GM12878 (cell line): ENCODE measurements around the gene AMPD2.
A peak's percentile ranks its signal among the peaks of the same experiment; 100 is the strongest.

Source experiments
- CHD1 ChIP-seq: IDR thresholded peaks from 2 replicates; pipeline ENCODE4 v1.6.1; 2012; ENCODE audit warnings: low read depth, low read length, improper control_type of control experiment
- CTCF ChIP-seq, 3 experiments: IDR thresholded peaks in 2 of 3; conservative IDR thresholded peaks in 1 of 3; 2 replicates each; pipeline ENCODE4 v1.5.1; 2011; ENCODE audit warnings: low read depth in 3 of 3, low read length in 3 of 3, mild to moderate bottlenecking in 3 of 3, control low read depth in 2 of 3, moderate library complexity in 2 of 3, inconsistent platforms in 1 of 3, mixed read lengths in 1 of 3; ENCODE audit not compliant: control insufficient read depth in 2 of 3, insufficient read depth in 1 of 3; ENCODE audit errors: extremely low read depth in 1 of 3
- FOS ChIP-seq: IDR thresholded peaks from 3 replicates; pipeline ENCODE4 v1.6.1; 2011; ENCODE audit warnings: borderline replicate concordance; ENCODE audit not compliant: insufficient read length; ENCODE audit errors: extremely low read depth
- FOXM1 ChIP-seq: IDR thresholded peaks from 2 replicates; pipeline ENCODE4 v1.6.1; 2012; ENCODE audit warnings: low read depth, mild to moderate bottlenecking, inconsistent platforms, low read length, moderate library complexity
- POLR2A ChIP-seq: IDR thresholded peaks from 2 replicates; pipeline ENCODE4 v1.6.1; 2011; ENCODE audit warnings: low read depth, mild to moderate bottlenecking, low read length
- POLR2AphosphoS5 ChIP-seq: IDR thresholded peaks from 2 replicates; pipeline ENCODE4 v1.6.1; 2011; ENCODE audit warnings: mild to moderate bottlenecking, low read length, inconsistent platforms
- RAD21 ChIP-seq: IDR thresholded peaks from 2 replicates; pipeline ENCODE4 v1.6.1; 2011; ENCODE audit warnings: mild to moderate bottlenecking, low read depth, low read length, moderate library complexity; ENCODE audit not compliant: insufficient read depth
- RFX5 ChIP-seq: IDR thresholded peaks from 2 replicates; pipeline ENCODE4 v1.6.1; 2011; ENCODE audit warnings: low read depth, low read length, improper control_type of control experiment
- SUZ12 ChIP-seq: fragments of 200-600 bp; sonication (generic); IDR thresholded peaks from one replicate; pipeline ENCODE4 v1.6.1; 2018; ENCODE audit warnings: antibody characterized with exemption, mild to moderate bottlenecking; ENCODE audit not compliant: unreplicated experiment
- ZBTB4 ChIP-seq: fragments of 450-650 bp; formaldehyde crosslinking; IDR thresholded peaks from 2 replicates; pipeline ENCODE4 v1.4.0; 2022; ENCODE audit warnings: mild to moderate bottlenecking, moderate library complexity
- ZSCAN29 ChIP-seq: fragments of 450-650 bp; IDR thresholded peaks from 2 replicates; pipeline ENCODE4 v1.6.1; 2017; ENCODE audit warnings: mild to moderate bottlenecking, moderate library complexity

DNA sequence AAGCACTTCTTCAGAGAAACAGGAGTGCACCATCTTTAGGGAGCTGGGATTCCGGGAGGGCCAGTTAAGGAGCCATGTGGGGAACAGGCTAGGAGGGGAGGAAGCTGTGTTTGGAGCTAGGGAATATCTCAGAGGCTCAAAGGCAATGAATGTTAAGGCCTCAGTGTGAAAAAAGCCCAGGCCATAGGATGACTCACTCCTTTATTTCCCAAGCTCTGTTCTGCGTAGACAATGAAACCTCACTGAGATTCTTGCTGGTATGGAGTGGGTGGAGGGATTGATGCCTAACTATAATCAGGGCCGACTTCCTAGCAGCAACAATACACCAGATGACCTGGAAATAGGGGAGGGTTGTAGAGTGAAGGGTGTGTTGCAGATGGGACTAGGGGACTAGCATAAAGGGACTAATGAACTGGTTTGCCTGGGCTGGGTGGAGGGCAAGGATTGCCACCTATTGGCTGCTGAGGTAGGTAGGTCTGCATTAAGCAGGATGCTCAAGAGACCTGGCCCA is 2.3 kb upstream of the AMPD2 start:
- TF ChIP-seq SUZ12: no peak
- TF ChIP-seq ZSCAN29: no peak
- TF ChIP-seq ZBTB4: no peak
- TF ChIP-seq CTCF (IDR thresholded peaks at IDR 0.05 in 2 of 3, conservative IDR thresholded peaks at IDR 0.05 in 1 of 3; ENCODE audit: control insufficient read depth in 2 of 3, extremely low read depth in 1 of 3, insufficient read depth in 1 of 3, low read depth in 3 of 3, low read length in 3 of 3): peak in 1 of 3 experiments; percentile 16; a peak in 1 of 6 replicates
- no peak for TF ChIP-seq FOXM1
- no peak for TF ChIP-seq POLR2AphosphoS5
- TF ChIP-seq RAD21: no peak
- TF ChIP-seq RFX5: no peak
- TF ChIP-seq FOS: no peak
- no peak for TF ChIP-seq POLR2A
- TF ChIP-seq CHD1: no peak
